DOHH2 (cell line): ENCODE measurements around the gene LTB.

Source experiments
- EZH2phosphoT487 ChIP-seq: fragments of 200-600 bp; sonication (generic); IDR thresholded peaks from 2 replicates; pipeline ENCODE4 v1.6.1; 2017; ENCODE audit warnings: borderline replicate concordance, mild to moderate bottlenecking, antibody characterized with exemption, low read length, moderate library complexity, mixed read lengths
- TF ChIP-seq, protein P1 (sequence below): fragments of 200-600 bp; sonication (generic); IDR thresholded peaks from one replicate; pipeline ENCODE4 v1.5.1; 2014; ENCODE audit warnings: antibody characterized with exemption, mild to moderate bottlenecking, low read depth, low read length; ENCODE audit not compliant: poor library complexity, severe bottlenecking

DNA sequence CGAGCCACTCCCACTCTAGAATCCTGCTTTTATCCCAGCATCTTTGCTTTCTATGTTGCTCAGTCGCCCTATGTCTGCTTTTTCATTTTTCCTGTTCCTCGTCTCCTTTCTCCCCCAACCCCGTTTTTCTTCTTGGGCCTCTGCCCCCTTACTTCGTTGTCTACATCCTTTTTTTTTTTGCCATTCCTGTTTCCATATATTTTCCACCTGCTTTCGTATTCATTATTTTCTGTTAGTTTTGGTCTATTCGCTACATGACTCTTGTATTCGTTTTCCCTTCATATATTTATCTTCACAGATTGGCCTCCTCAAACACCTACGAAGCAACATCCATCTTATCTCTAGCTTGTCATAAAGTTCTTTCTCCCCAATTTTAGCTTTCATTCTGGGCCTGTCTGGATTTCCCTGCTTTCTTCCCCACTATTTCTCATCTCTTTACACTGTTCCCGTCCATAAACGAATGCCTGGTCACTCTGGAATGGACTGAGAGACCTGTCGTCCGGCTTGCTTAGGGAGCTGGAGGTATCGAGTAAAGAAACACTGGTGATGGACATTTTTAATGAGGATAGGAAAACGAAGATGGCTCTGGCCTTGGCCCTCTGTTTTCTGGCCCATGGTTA, 39.2 kb upstream of the LTB start:
- TF ChIP-seq, protein P1, sequence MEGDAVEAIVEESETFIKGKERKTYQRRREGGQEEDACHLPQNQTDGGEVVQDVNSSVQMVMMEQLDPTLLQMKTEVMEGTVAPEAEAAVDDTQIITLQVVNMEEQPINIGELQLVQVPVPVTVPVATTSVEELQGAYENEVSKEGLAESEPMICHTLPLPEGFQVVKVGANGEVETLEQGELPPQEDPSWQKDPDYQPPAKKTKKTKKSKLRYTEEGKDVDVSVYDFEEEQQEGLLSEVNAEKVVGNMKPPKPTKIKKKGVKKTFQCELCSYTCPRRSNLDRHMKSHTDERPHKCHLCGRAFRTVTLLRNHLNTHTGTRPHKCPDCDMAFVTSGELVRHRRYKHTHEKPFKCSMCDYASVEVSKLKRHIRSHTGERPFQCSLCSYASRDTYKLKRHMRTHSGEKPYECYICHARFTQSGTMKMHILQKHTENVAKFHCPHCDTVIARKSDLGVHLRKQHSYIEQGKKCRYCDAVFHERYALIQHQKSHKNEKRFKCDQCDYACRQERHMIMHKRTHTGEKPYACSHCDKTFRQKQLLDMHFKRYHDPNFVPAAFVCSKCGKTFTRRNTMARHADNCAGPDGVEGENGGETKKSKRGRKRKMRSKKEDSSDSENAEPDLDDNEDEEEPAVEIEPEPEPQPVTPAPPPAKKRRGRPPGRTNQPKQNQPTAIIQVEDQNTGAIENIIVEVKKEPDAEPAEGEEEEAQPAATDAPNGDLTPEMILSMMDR = no peak
- no peak for TF ChIP-seq EZH2phosphoT487
